Measurements from ENCODE around the gene CELF4.
A peak's percentile ranks its signal among the peaks of the same experiment; 100 is the strongest.

The CELF4 gene

DNA sequence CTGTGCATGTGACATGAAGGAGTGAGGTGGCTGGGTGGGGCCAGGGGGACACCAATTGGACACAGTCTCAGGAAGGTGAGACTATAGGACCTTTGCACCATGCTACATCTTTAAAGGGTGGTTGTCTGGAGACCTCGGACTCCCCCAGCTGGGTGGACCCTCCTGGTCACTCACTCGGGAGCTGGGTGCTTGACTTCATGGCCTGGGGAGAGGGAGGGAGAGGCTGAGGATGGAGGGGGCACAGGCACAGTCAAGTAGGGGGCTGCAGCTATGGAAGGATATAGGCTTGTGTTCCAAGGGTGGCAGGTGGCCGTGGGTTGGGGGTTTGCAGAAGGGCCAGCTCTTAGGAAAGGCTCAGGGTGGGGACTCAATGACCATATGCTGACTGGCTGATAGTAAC lies 7.1 kb upstream of the CELF4 start:
- no peaks in the 10 kb centered on the region for H3K4me1 ChIP-seq (ENCODE audit: control insufficient read depth, insufficient read depth, low read length)
- H3K9me3 ChIP-seq (ENCODE audit: control insufficient read depth in 2 of 2, low read length in 2 of 2) = no peaks in the 10 kb centered on the region
- peaks cover 26 to 34% of the 10 kb centered on the region in 2 donors for H3K27me3 ChIP-seq (ENCODE audit: control insufficient read depth in 1 of 2, insufficient read depth in 2 of 2, low read length in 2 of 2)
- H3K36me3 ChIP-seq (ENCODE audit: control insufficient read depth in 2 of 2, insufficient read depth in 2 of 2, low read length in 2 of 2) = no peaks in the 10 kb centered on the region
- no peak overlapping the region for H3K27ac ChIP-seq (ENCODE audit: low read length)
- no peak overlapping the region for H3K4me3 ChIP-seq (ENCODE audit: low read length in 2 of 2)
- H3K9ac ChIP-seq (ENCODE audit: low read length in 2 of 2) = no peak overlapping the region

DNA sequence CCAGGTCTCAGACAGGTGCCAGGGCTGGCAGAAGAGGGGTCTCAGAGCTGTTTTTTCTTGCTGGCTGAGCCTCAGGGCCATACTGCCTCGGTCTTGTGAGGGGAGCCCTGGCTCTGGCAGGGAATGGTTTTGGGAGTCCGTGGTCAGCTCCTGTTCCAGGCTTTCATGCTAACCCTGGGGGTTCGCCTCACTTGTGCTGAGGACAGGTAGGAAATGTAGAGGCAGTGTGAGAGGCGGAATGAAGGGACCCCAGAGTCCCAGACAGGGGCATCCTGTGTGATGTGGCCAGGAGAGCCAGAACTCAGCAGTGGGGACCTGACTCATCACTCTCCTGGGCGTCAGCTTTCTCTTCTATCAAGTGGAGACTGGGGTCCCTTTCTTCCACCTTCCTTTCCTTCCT lies 5.7 kb upstream of the CELF4 start:
- Histone ChIP-seq H3K36me3 (ENCODE audit: control insufficient read depth in 2 of 2, insufficient read depth in 2 of 2, low read length in 2 of 2) (no peaks in the 10 kb centered on the region), H3K27ac (ENCODE audit: low read length) (no peak overlapping the region), H3K4me1 (ENCODE audit: control insufficient read depth, insufficient read depth, low read length) (peaks cover 7% of the 10 kb centered on the region), H3K9me3 (ENCODE audit: control insufficient read depth in 2 of 2, low read length in 2 of 2) (no peaks in the 10 kb centered on the region), H3K27me3 (ENCODE audit: control insufficient read depth in 1 of 2, insufficient read depth in 2 of 2, low read length in 2 of 2) (peaks cover 35 to 38% of the 10 kb centered on the region in 2 donors), H3K4me3 (ENCODE audit: low read length in 2 of 2) (no peak overlapping the region), H3K9ac (ENCODE audit: low read length in 2 of 2) (no peak overlapping the region)

DNA sequence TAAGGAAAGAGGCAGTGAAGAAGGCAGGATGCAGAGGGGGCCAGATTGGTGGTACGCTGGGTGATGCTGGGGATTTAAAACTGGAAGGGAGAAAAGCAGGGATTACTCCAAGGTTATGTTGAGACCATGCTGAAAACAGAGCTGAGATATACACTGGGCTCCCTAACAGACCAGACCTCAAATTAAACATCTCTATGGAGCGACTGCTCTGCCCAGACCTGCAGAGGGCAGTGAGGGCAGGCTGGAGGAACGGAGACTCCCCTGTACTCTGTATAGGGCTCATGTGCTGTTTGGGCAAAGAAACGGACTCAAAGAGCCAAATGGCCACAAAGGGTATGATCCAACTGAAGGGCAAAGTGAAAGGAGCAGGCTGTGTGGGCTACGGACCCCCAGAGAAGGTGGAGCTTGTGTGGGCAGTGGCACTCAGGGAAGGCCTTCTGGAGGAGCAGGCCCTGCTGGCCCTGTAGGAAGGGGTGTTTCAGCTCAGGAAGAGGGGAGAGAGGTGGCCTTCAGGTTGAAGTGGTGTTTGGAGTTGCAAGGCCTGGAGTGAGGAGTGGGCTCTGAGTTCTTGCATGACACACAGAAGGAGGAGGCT lies 4.8 kb upstream of the CELF4 start:
- Histone ChIP-seq H3K4me3 (ENCODE audit: low read length in 2 of 2) (no peak overlapping the region), H3K36me3 (ENCODE audit: control insufficient read depth in 2 of 2, insufficient read depth in 2 of 2, low read length in 2 of 2) (no peaks in the 10 kb centered on the region), H3K4me1 (ENCODE audit: control insufficient read depth, insufficient read depth, low read length) (peaks cover 8% of the 10 kb centered on the region), H3K9ac (ENCODE audit: low read length in 2 of 2) (no peak overlapping the region), H3K9me3 (ENCODE audit: control insufficient read depth in 2 of 2, low read length in 2 of 2) (no peaks in the 10 kb centered on the region), H3K27ac (ENCODE audit: low read length) (no peak overlapping the region), H3K27me3 (ENCODE audit: control insufficient read depth in 1 of 2, insufficient read depth in 2 of 2, low read length in 2 of 2) (peaks cover 35 to 38% of the 10 kb centered on the region in 2 donors)

DNA sequence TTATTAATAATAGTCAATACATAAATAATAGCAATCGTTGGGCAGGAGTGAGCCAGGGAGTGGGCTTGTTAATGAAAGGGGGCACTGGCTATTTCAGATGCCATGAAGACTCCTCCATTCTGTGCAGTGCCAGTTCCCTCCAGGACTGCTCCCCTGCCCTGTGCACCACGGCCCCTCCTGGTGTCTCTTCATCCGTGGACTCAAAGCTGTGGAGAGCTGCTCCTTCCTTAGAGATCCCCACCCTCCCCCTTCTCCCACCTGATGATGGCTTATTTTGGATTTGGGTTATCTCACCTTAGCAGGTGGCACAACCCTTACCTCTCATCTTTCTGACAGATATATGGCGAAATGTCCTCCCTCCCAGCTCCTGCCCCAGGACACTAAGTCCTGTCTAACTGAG lies 3.1 kb upstream of the CELF4 start:
- Histone ChIP-seq H3K4me3 (ENCODE audit: low read length in 2 of 2) (no peak overlapping the region), H3K9me3 (ENCODE audit: control insufficient read depth in 2 of 2, low read length in 2 of 2) (no peaks in the 10 kb centered on the region), H3K9ac (ENCODE audit: low read length in 2 of 2) (no peak overlapping the region), H3K27ac (ENCODE audit: low read length) (no peak overlapping the region), H3K36me3 (ENCODE audit: control insufficient read depth in 2 of 2, insufficient read depth in 2 of 2, low read length in 2 of 2) (no peaks in the 10 kb centered on the region), H3K27me3 (ENCODE audit: control insufficient read depth in 1 of 2, insufficient read depth in 2 of 2, low read length in 2 of 2) (peaks cover 38% of the 10 kb centered on the region in 2 donors), H3K4me1 (ENCODE audit: control insufficient read depth, insufficient read depth, low read length) (peaks cover 14% of the 10 kb centered on the region)

- Histone ChIP-seq H3K4me3 (ENCODE audit: low read length in 2 of 2) (peak overlapping the region in 1 of 2 donors; percentile 73), H3K9ac (ENCODE audit: low read length in 2 of 2) (no peak overlapping the region), H3K27me3 (ENCODE audit: control insufficient read depth in 1 of 2, insufficient read depth in 2 of 2, low read length in 2 of 2) (peaks cover 39 to 41% of the 10 kb centered on the region in 2 donors)
Measured at GRCh38 chr18:37567994-37568359, 2.4 kb upstream of the CELF4 start.

GRCh38 chr18:37567061-37567993 lies 1.7 kb upstream of the CELF4 start:
- peaks cover 14% of the 10 kb centered on the region for H3K4me1 ChIP-seq (ENCODE audit: control insufficient read depth, insufficient read depth, low read length)
- no peak overlapping the region for H3K27ac ChIP-seq (ENCODE audit: low read length)
- no peaks in the 10 kb centered on the region for H3K9me3 ChIP-seq (ENCODE audit: control insufficient read depth in 2 of 2, low read length in 2 of 2)
- no peaks in the 10 kb centered on the region for H3K36me3 ChIP-seq (ENCODE audit: control insufficient read depth in 2 of 2, insufficient read depth in 2 of 2, low read length in 2 of 2)
- peak overlapping the region; percentile 57 to 73 for H3K4me3 ChIP-seq (ENCODE audit: low read length in 2 of 2)
- H3K9ac ChIP-seq (ENCODE audit: low read length in 2 of 2) = no peak overlapping the region
- H3K27me3 ChIP-seq (ENCODE audit: control insufficient read depth in 1 of 2, insufficient read depth in 2 of 2, low read length in 2 of 2) = peaks cover 41 to 42% of the 10 kb centered on the region in 2 donors

More at GRCh38 chr18:37567994-37568359, 2.4 kb upstream of the CELF4 start:
- Histone ChIP-seq H3K4me1 (ENCODE audit: control insufficient read depth, insufficient read depth, low read length) (peaks cover 14% of the 10 kb centered on the region), H3K27ac (ENCODE audit: low read length) (no peak overlapping the region), H3K36me3 (ENCODE audit: control insufficient read depth in 2 of 2, insufficient read depth in 2 of 2, low read length in 2 of 2) (no peaks in the 10 kb centered on the region), H3K9me3 (ENCODE audit: control insufficient read depth in 2 of 2, low read length in 2 of 2) (no peaks in the 10 kb centered on the region)

DNA sequence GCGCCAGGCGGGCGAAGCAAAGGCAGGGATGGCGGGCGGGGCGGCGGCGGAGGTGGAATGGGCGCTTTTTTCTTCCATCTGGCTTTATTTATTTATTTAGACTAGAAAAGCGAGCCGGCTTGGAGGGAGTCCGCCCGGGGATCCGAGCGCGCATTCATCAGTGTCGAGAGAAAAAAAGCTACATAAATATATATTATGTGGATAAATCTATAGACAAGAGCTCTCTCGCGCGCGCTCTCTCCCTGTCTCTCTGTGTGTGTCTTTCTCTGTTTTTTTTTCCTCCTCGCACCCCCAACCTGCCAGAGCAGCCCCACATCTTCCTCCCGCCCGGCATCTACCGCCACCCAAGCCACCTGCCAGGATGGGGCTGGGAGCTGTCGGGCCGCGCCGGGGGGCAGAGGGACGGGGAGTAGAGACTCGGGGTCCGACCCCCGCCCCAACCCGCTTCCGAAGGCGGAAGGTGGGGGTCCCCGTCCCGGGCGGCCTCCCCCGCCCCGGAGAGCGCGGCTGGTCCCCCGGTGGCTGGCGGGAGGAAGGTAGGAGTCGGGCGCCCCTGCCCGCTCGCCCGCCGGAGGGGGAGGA lies 972 bp upstream of the CELF4 start:
- no peak overlapping the region for H3K9ac ChIP-seq (ENCODE audit: low read length in 2 of 2)
- H3K9me3 ChIP-seq (ENCODE audit: control insufficient read depth in 2 of 2, low read length in 2 of 2) = no peaks in the 10 kb centered on the region
- H3K27ac ChIP-seq (ENCODE audit: low read length) = no peak overlapping the region
- no peaks in the 10 kb centered on the region for H3K36me3 ChIP-seq (ENCODE audit: control insufficient read depth in 2 of 2, insufficient read depth in 2 of 2, low read length in 2 of 2)
- peak overlapping the region; percentile 57 to 73 for H3K4me3 ChIP-seq (ENCODE audit: low read length in 2 of 2)
- peaks cover 14% of the 10 kb centered on the region for H3K4me1 ChIP-seq (ENCODE audit: control insufficient read depth, insufficient read depth, low read length)
- peaks cover 38 to 46% of the 10 kb centered on the region in 2 donors for H3K27me3 ChIP-seq (ENCODE audit: control insufficient read depth in 1 of 2, insufficient read depth in 2 of 2, low read length in 2 of 2)

DNA sequence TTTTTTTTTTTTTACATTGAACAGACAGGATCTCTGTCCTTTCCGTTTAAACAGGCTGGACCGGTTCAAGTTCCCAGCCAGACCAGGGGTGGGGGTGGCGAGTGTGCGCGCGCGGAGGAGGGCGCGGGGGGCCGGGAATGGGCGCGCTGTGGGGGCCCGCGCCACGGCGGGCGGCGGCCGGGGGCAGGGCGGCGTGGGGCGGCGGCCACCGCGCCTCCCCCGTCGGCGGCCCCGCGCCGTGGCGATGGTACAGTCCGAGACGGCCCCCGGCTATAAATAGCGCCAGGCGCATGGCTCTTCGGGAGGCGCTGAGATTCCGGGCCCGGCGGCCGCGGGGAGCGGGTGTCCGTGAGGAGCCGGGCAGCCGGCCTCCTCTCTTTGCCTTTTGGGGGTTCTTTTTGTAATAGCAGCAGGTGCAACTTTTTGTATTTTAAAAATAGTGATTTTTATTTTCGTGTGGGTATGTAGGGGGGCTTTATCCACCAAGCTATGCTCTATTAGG lies 430 bp upstream of the CELF4 start:
- peak overlapping the region; percentile 67 to 78 for H3K4me3 ChIP-seq (ENCODE audit: low read length in 2 of 2)
- no peak overlapping the region for H3K9ac ChIP-seq (ENCODE audit: low read length in 2 of 2)
- peaks cover 39 to 47% of the 10 kb centered on the region in 2 donors for H3K27me3 ChIP-seq (ENCODE audit: control insufficient read depth in 1 of 2, insufficient read depth in 2 of 2, low read length in 2 of 2)

DNA sequence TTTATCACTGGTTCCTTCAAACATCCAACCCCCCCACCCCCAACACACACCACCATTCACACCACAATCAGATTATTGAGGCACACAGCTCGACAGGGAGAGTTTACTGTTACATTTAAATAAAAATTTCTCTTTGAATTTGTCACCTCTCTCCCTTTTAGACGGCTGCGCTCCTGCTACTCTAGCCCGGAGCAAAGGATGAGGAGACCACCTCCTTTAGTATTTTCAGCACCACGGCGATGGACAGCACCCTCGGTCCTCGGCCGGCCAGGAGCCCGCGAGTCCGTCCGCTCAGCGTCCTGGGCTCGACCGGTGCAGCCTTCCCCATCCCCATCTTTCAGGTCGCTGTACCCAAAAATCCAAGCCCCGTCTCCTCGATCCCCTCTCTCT lies 892 bp downstream of the CELF4 start:
- H3K4me3 ChIP-seq (ENCODE audit: low read length in 2 of 2) = peak overlapping the region; percentile 67 to 78
- peaks cover 34 to 44% of the 10 kb centered on the region in 2 donors for H3K27me3 ChIP-seq (ENCODE audit: control insufficient read depth in 1 of 2, insufficient read depth in 2 of 2, low read length in 2 of 2)
- H3K4me1 ChIP-seq (ENCODE audit: control insufficient read depth, insufficient read depth, low read length) = peaks cover 14% of the 10 kb centered on the region
- H3K36me3 ChIP-seq (ENCODE audit: control insufficient read depth in 2 of 2, insufficient read depth in 2 of 2, low read length in 2 of 2) = no peaks in the 10 kb centered on the region
- no peaks in the 10 kb centered on the region for H3K9me3 ChIP-seq (ENCODE audit: control insufficient read depth in 2 of 2, low read length in 2 of 2)
- no peak overlapping the region for H3K9ac ChIP-seq (ENCODE audit: low read length in 2 of 2)
- H3K27ac ChIP-seq (ENCODE audit: low read length) = no peak overlapping the region

More for the DNA sequence above, 430 bp upstream of the CELF4 start:
- H3K27ac ChIP-seq (ENCODE audit: low read length) = no peak overlapping the region
- no peaks in the 10 kb centered on the region for H3K9me3 ChIP-seq (ENCODE audit: control insufficient read depth in 2 of 2, low read length in 2 of 2)
- peaks cover 14% of the 10 kb centered on the region for H3K4me1 ChIP-seq (ENCODE audit: control insufficient read depth, insufficient read depth, low read length)
- H3K36me3 ChIP-seq (ENCODE audit: control insufficient read depth in 2 of 2, insufficient read depth in 2 of 2, low read length in 2 of 2) = no peaks in the 10 kb centered on the region

DNA sequence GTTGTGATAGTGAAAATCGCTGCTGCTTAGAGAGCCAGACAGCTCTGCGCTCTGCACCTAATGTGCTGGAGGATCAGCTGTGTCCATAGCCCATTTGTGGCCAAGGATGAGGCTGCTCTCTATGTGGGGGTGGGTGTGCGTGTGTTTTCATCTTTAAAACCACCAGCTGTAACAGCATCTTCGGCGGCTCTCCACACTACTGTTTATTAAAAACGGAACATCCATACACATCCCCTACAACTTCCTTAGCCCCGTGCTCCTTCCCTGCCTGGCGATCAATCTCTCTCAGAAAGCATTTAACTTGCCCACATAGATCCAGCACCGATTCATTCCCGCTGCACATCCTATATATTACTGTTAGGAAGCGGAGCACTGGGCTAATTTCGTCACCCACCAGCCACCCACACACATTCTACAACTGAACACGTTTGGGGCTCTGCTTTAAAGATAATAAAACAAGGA lies 1.6 kb downstream of the CELF4 start:
- Histone ChIP-seq H3K27ac (ENCODE audit: low read length) (no peak overlapping the region), H3K27me3 (ENCODE audit: control insufficient read depth in 1 of 2, insufficient read depth in 2 of 2, low read length in 2 of 2) (peaks cover 30 to 39% of the 10 kb centered on the region in 2 donors), H3K36me3 (ENCODE audit: control insufficient read depth in 2 of 2, insufficient read depth in 2 of 2, low read length in 2 of 2) (no peaks in the 10 kb centered on the region), H3K9ac (ENCODE audit: low read length in 2 of 2) (no peak overlapping the region), H3K4me1 (ENCODE audit: control insufficient read depth, insufficient read depth, low read length) (peaks cover 14% of the 10 kb centered on the region), H3K4me3 (ENCODE audit: low read length in 2 of 2) (no peak overlapping the region), H3K9me3 (ENCODE audit: control insufficient read depth in 2 of 2, low read length in 2 of 2) (no peaks in the 10 kb centered on the region)

All from stomach smooth muscle (tissue), 2 donors.